Endothelial cell of umbilical vein (primary cell): ENCODE results near the gene CCS. TPM values are rescaled to one million over a fixed set of nuclear protein-coding genes. Genes with fewer than 3 reads are reported as not detected.

Experiments
- BruUV-seq: library from RNA; stranded (reverse); fragments of 400-500 nt; replicated peaks from 2 replicates; lab custom pipeline; 2021; lab: Mats Ljungman, UMichigan
- CTCF ChIA-PET: fragments of 300-600, 350-600 bp; sonication (Branson Sonifier 250); formaldehyde crosslinking; loops from one replicate; lab custom pipeline; 2021; ENCODE audit warnings: antibody characterized with exemption, inconsistent platforms; lab: Charles Lee
- POLR2A ChIA-PET: fragments of 300-600, 350-600 bp; sonication (Branson Sonifier 250); formaldehyde crosslinking; loops from one replicate; lab custom pipeline; 2021; ENCODE audit warnings: antibody characterized with exemption, inconsistent platforms; lab: Charles Lee
- DNase-seq: peaks from one replicate; pipeline ENCODE4 v3.0.0-alpha.2; 2011; ENCODE audit warnings: low read depth, low spot score
- FAIRE-seq: peaks from 2 replicates; lab custom pipeline; 2011; peaks lifted over from hg19 to GRCh38; lab: Jason Lieb, UNC
- H2AFZ ChIP-seq: 2 replicates; pipeline ENCODE4 v1.6.0; 2012; ENCODE audit warnings: low read depth, low read length, control low read depth, inconsistent platforms
- H3K27ac ChIP-seq: 2 replicates; pipeline ENCODE4 v1.5.1; 2011; ENCODE audit warnings: low read depth, mild to moderate bottlenecking, control low read depth, low read length, moderate library complexity; ENCODE audit not compliant: insufficient read depth
- H3K27me3 ChIP-seq, 2 experiments: 2 replicates each; pipeline versions ENCODE4 v1.6.0 to v1.6.1; 2011; ENCODE audit warnings: low read length in 2 of 2, mixed read lengths in 1 of 2; ENCODE audit not compliant: control insufficient read depth in 2 of 2, insufficient read depth in 2 of 2
- H3K36me3 ChIP-seq, 2 experiments: 2 replicates in 1 of 2; 3 replicates in 1 of 2; pipeline ENCODE4 v1.5.1; 2011; ENCODE audit warnings: low read length in 2 of 2, mild to moderate bottlenecking in 1 of 2, moderate library complexity in 1 of 2; ENCODE audit not compliant: control insufficient read depth in 2 of 2, insufficient read depth in 2 of 2; ENCODE audit errors: extremely low read depth in 1 of 2
- H3K4me1 ChIP-seq: 3 replicates; pipeline ENCODE4 v1.5.1; 2011; ENCODE audit warnings: mild to moderate bottlenecking, low read length; ENCODE audit not compliant: control insufficient read depth, insufficient read depth; ENCODE audit errors: extremely low read depth
- H3K4me2 ChIP-seq: 2 replicates; pipeline ENCODE4 v1.6.1; 2011; ENCODE audit warnings: low read length, control low read depth, mixed read lengths; ENCODE audit not compliant: insufficient read depth
- H3K4me3 ChIP-seq, 3 experiments: fragments of 200-600 bp in 1 of 3; sonication (generic), shearing (Covaris generic) in 1 of 3; replicated peaks in 1 of 3; 2 replicates each; pipeline ENCODE4 v1.5.1; 2011 to 2016; ENCODE audit warnings: control low read depth in 3 of 3, low read length in 3 of 3, mild to moderate bottlenecking in 2 of 3, inconsistent platforms in 1 of 3, low read depth in 1 of 3, moderate library complexity in 1 of 3; ENCODE audit not compliant: insufficient read depth in 1 of 3
- H3K79me2 ChIP-seq: 2 replicates; pipeline ENCODE4 v1.6.0; 2012; ENCODE audit warnings: low read length, inconsistent platforms; ENCODE audit not compliant: control insufficient read depth, insufficient read depth
- H3K9ac ChIP-seq: replicated peaks from 2 replicates; pipeline ENCODE3; 2011; ENCODE audit warnings: low read length, control low read depth; ENCODE audit not compliant: insufficient read depth; ENCODE audit errors: extremely low read depth
- H3K9me1 ChIP-seq: replicated peaks from 3 replicates; pipeline ENCODE4 v1.6.0; 2011; ENCODE audit warnings: mild to moderate bottlenecking, low read length; ENCODE audit not compliant: control insufficient read depth, insufficient read depth; ENCODE audit errors: extremely low read depth
- H3K9me3 ChIP-seq: replicated peaks from 2 replicates; pipeline ENCODE4 v1.5.1; 2012; ENCODE audit warnings: low read length, inconsistent platforms; ENCODE audit not compliant: control insufficient read depth, insufficient read depth
- H4K20me1 ChIP-seq: replicated peaks from 2 replicates; pipeline ENCODE3; 2011; ENCODE audit warnings: mild to moderate bottlenecking, low read length; ENCODE audit not compliant: control insufficient read depth, insufficient read depth; ENCODE audit errors: extremely low read depth
- CTCF ChIP-seq, 2 donors: IDR thresholded peaks; 1 replicate in 1 of 2; 2 replicates in 1 of 2; pipeline ENCODE4 v1.5.1; 2011; ENCODE audit warnings: low read length in 2 of 2, mild to moderate bottlenecking in 2 of 2, moderate library complexity in 2 of 2, control low read depth in 1 of 2, inconsistent platforms in 1 of 2, low read depth in 1 of 2; ENCODE audit not compliant: insufficient read depth in 1 of 2; ENCODE audit errors: extremely low read depth in 1 of 2
- FOS ChIP-seq: IDR thresholded peaks from 2 replicates; pipeline ENCODE4 v1.6.1; 2011; ENCODE audit warnings: mild to moderate bottlenecking, low read length, moderate library complexity, borderline replicate concordance; ENCODE audit not compliant: insufficient read depth
- GATA2 ChIP-seq: IDR thresholded peaks from 2 replicates; pipeline ENCODE4 v1.7.0; 2011; ENCODE audit warnings: low read depth, mild to moderate bottlenecking, moderate library complexity, mixed read lengths, low read length; ENCODE audit not compliant: insufficient read length, insufficient read depth
- POLR2AphosphoS5 ChIP-seq: IDR thresholded peaks from 2 replicates; pipeline ENCODE4 v1.6.1; 2012; ENCODE audit warnings: low read depth, mild to moderate bottlenecking, control low read depth, low read length, moderate library complexity; ENCODE audit not compliant: insufficient read depth
- dilution Hi-C: fragments of 300-500 bp; cut with MboI; formaldehyde crosslinking; loops from one replicate; pipeline ENCODE4 v1.15.0; 2019; ENCODE audit warnings: low sequenced_read_pairs; ENCODE audit not compliant: extremely low pct_ligation_motif_present
- intact Hi-C: fragments of 100-400 bp; cut with micrococcal nuclease; formaldehyde crosslinking; loops from one replicate; pipeline ENCODE4 v1.10.0; 2022
- polyA plus RNA-seq, 4 experiments: library from polyadenylated mRNA; depleted of rRNA in 3 of 4; stranded (reverse) in 3 of 4; unstranded in 1 of 4; fragments of >200 nt; gene quantifications; 2 replicates each; pipeline versions ENCODE4 v1.2.1 to v1.2.3, GENCODE V29; 2011 to 2012; ENCODE audit warnings: missing spikeins in 1 of 4
- total RNA-seq: library from RNA; stranded (reverse); gene quantifications from 2 replicates; pipeline ENCODE4 v1.2.3, GENCODE V29; 2021

Gene CCS
- total and polyA plus RNA-seq, 2 donors (not counting 3 experiments of a cell fraction or from before 2014, with no cell fraction given): 38.7 to 39.0 TPM

GRCh38 chr11:66637557-66638176 is 44.7 kb downstream of the CCS start:
- intact Hi-C loops (loop anchor here (1.0 kb wide), 3 partner anchors 21 to 44 kb away; partner anchors contain the start of genes CCDC87, CCS, RBM14 and RBM4B), dilution Hi-C loops (no loop called here)
- Histone ChIP-seq H3K9me1 (no peaks in the 10 kb centered on the region), H3K4me1 (peaks cover 41% of the 10 kb centered on the region), H3K9me3 (no peaks in the 10 kb centered on the region), H3K27ac (peak overlapping the region; percentile 27), H3K4me2 (peak overlapping the region; percentile 83), H3K36me3 (peaks cover 6 to 17% of the 10 kb centered on the region in 2 experiments), H3K9ac (no peak overlapping the region), H4K20me1 (peaks cover 23% of the 10 kb centered on the region), H3K27me3 (no peaks in the 10 kb centered on the region), H3K4me3 (peak overlapping the region; percentile 26 to 50 (median 34)), H3K79me2 (peaks cover 87% of the 10 kb centered on the region), H2AFZ (peak overlapping the region; percentile 66)
- ChIA-PET CTCF (interaction anchor here (0.7 to 3.4 kb wide), 17 partner anchors 9 to 220 kb away, joined by 3 to 32 read pairs (median 3); partner anchors contain the start of genes CCDC87, CCS, MRPL11 and RBM4B), POLR2A (interaction anchor here (0.6 to 1.9 kb wide), 11 partner anchors 11 to 158 kb away, joined by 3 to 27 read pairs (median 4); partner anchors contain the start of genes CTSF, DPP3, RBM14 and RBM4B)
- DNase-seq (no peak), FAIRE-seq (no peak)
- TF ChIP-seq FOS: no peak
- no peak for TF ChIP-seq POLR2AphosphoS5
- TF ChIP-seq GATA2: no peak
- TF ChIP-seq CTCF (IDR thresholded peaks at IDR 0.05; ENCODE audit: extremely low read depth in 1 of 2, insufficient read depth in 1 of 2, low read depth in 1 of 2, low read length in 2 of 2): no peak
- BruUV-seq: TSS peak; percentile 94
